Measurements from ENCODE around the gene OSBPL5. TPM values are rescaled to one million over a fixed set of nuclear protein-coding genes. Genes with fewer than 3 reads are reported as not detected.

Gene OSBPL5
- total and polyA plus RNA-seq, 2 of the 4 experiments (the other 2 are of a cell fraction): 14.9 to 22.3 TPM

GRCh38 chr11:3205261-3206155 lies 40.4 kb upstream of the OSBPL5 start:
- no peak overlapping the region for H2AFZ ChIP-seq (replicated peaks; ENCODE audit: low read length, poor library complexity)
- H3K4me3 ChIP-seq (ENCODE audit: insufficient read depth, low read depth, low read length): no peak overlapping the region
- H4K91ac ChIP-seq (ENCODE audit: insufficient read depth, low read depth, low read length): no peak overlapping the region
- ATAC-seq (ENCODE audit: low read depth) (peak; percentile 35), DNase-seq (no peak)
- H4K20me1 ChIP-seq (ENCODE audit: insufficient read depth, low read length): no peaks in the 10 kb centered on the region
- WGBS, 2 experiments (ENCODE audit: extremely low coverage in 2 of 2, insufficient read length in 1 of 2): 42% methylated on average over 5 of the region's 16 CpGs; no CpG with 5 or more reads in 1 of the 2 experiments
- H3K14ac ChIP-seq (replicated peaks; ENCODE audit: low read depth, low read length): no peak overlapping the region
- no peak overlapping the region for H2AK5ac ChIP-seq (ENCODE audit: low read depth, low read length)
- no peak overlapping the region for H4K5ac ChIP-seq (ENCODE audit: low read depth, low read length)
- H3K36me3 ChIP-seq (ENCODE audit: control insufficient read depth, insufficient read depth, low read length): no peaks in the 10 kb centered on the region
- no peak overlapping the region for H4K8ac ChIP-seq (ENCODE audit: low read depth in 2 of 2, low read length in 2 of 2)
- peak overlapping the region; percentile 39; the same call in 1 of the 2 replicates for H3K4me2 ChIP-seq (ENCODE audit: low read depth, low read length)
- no peak overlapping the region for H3K18ac ChIP-seq (ENCODE audit: low read depth, low read length)
- H3K9me1 ChIP-seq (ENCODE audit: insufficient read depth, low read length): no peaks in the 10 kb centered on the region
- no peak overlapping the region for H3K9ac ChIP-seq (ENCODE audit: low read depth, low read length)
- intact Hi-C loops (cut with micrococcal nuclease) (no loop called here), in situ Hi-C loops (cut with MboI; ENCODE audit: low sequenced_read_pairs) (no loop called here), dilution Hi-C loops (cut with HindIII; ENCODE audit: low sequenced_read_pairs, unreplicated experiment) (no loop called here)
- POLR2A ChIA-PET (ENCODE audit: unreplicated experiment): no interaction called here
- H3K4ac ChIP-seq (ENCODE audit: low read depth, low read length): no peak overlapping the region
- no peaks in the 10 kb centered on the region; the same call in 1 of the 2 replicates for H3K4me1 ChIP-seq (ENCODE audit: control insufficient read depth, insufficient read depth, low read length)
- H3K79me1 ChIP-seq (ENCODE audit: low read depth in 1 of 2, low read length in 2 of 2): no peaks in the 10 kb centered on the region
- no peak overlapping the region for H2BK120ac ChIP-seq (ENCODE audit: low read depth, low read length)
- no peak overlapping the region for H2BK5ac ChIP-seq (ENCODE audit: low read depth, low read length, poor library complexity, severe bottlenecking)
- no peak overlapping the region for H3K27ac ChIP-seq (ENCODE audit: insufficient read depth, low read length)
- no peak overlapping the region for H2AK9ac ChIP-seq (replicated peaks; ENCODE audit: low read depth, low read length, poor library complexity)
- no peak overlapping the region for H2BK15ac ChIP-seq (ENCODE audit: low read depth, low read length)
- CTCF ChIA-PET: no interaction called here
- no TSS peak for BruUV-seq (replicated peaks)
- H3K27me3 ChIP-seq (ENCODE audit: control insufficient read depth, insufficient read depth, low read length): peaks cover 63% of the 10 kb centered on the region
- H3K23ac ChIP-seq (ENCODE audit: low read depth, low read length): no peak overlapping the region
- H3K9me3 ChIP-seq (ENCODE audit: control insufficient read depth, insufficient read depth, low read length): peaks cover 2% of the 10 kb centered on the region
- H3K56ac ChIP-seq (ENCODE audit: extremely low read depth, insufficient read depth, low read length): no peak overlapping the region
- no peak overlapping the region for H2BK20ac ChIP-seq (ENCODE audit: low read depth, low read length)
- TF ChIP-seq MAFK (IDR thresholded peaks at IDR 0.05; ENCODE audit: low read depth, low read length) (peak; percentile 17; the same call in 1 of the 2 replicates), CTCF (conservative IDR thresholded peaks at IDR 0.05; ENCODE audit: low read depth, low read length) (no peak), RFX5 (IDR thresholded peaks at IDR 0.05; ENCODE audit: low read depth, low read length) (no peak), CEBPB (IDR thresholded peaks at IDR 0.05; ENCODE audit: low read depth, low read length) (no peak), FOS (IDR thresholded peaks at IDR 0.05; ENCODE audit: low read depth, low read length) (no peak)

Measured in IMR-90 (cell line).